AG04450 (cell line): ENCODE data around the gene PDZD7. TPM values are rescaled to one million over a fixed set of nuclear protein-coding genes. Genes with fewer than 3 reads are reported as not detected.

Source experiments
- CTCF ChIA-PET: fragments of 300-600, 350-600 bp; formaldehyde crosslinking; extraction: SDS; loops from one replicate; lab custom pipeline; 2022; ENCODE audit warnings: antibody characterized with exemption, inconsistent platforms; lab: Charles Lee
- POLR2A ChIA-PET: fragments of 350-600 bp; formaldehyde crosslinking; extraction: SDS; loops from one replicate; lab custom pipeline; 2021; ENCODE audit warnings: antibody characterized with exemption, inconsistent platforms; lab: Yijun Ruan, JAX
- DNase-seq: peaks from one replicate; pipeline ENCODE4 v3.0.0-alpha.2; 2011; ENCODE audit warnings: low read depth, low spot score
- H3K27ac ChIP-seq: one replicate; pipeline ENCODE4 v1.5.1; 2012; ENCODE audit warnings: low read depth, low read length, control low read depth
- H3K27me3 ChIP-seq: one replicate; pipeline ENCODE4 v1.6.0; 2012; ENCODE audit warnings: low read length; ENCODE audit not compliant: control insufficient read depth, insufficient read depth
- H3K4me3 ChIP-seq: 2 replicates; pipeline ENCODE4 v1.5.1; 2011; ENCODE audit warnings: mild to moderate bottlenecking, low read depth, low read length, control low read depth
- H3K9me3 ChIP-seq: 2 replicates; pipeline ENCODE4 v1.5.1; 2012; ENCODE audit warnings: low read length; ENCODE audit not compliant: control insufficient read depth, insufficient read depth
- CTCF ChIP-seq: IDR thresholded peaks from 2 replicates; pipeline ENCODE4 v1.5.1; 2011; ENCODE audit warnings: low read depth, low read length, control low read depth, inconsistent platforms
- polyA plus RNA-seq: library from polyadenylated mRNA; depleted of rRNA; stranded (reverse); fragments of >200 nt; gene quantifications from 2 replicates; pipeline ENCODE4 v1.2.3, GENCODE V29; 2011

The PDZD7 gene
- polyA plus RNA-seq, 1 experiment = 0.27 TPM

- DNase-seq = no peak
- Histone ChIP-seq H3K9me3 (no peaks in the 10 kb centered on the region; the same call in 1 of the 2 replicates), H3K27ac (no peak overlapping the region), H3K4me3 (no peak overlapping the region), H3K27me3 (no peaks in the 10 kb centered on the region)
- no peak for TF ChIP-seq CTCF
- POLR2A ChIA-PET = no interaction called here
- CTCF ChIA-PET = interaction anchor here (0.9 to 12.4 kb wide), 5 partner anchors 13 to 146 kb away, joined by 3 to 271 read pairs (median 5); no protein-coding TSS in a partner anchor
Measured at GRCh38 chr10:100995181-100995580, 35.7 kb downstream of the PDZD7 start.

- no peak overlapping the region for H3K27ac ChIP-seq
- ChIA-PET POLR2A (interaction anchor here (1.3 kb wide), 1 partner anchor 82 kb away, joined by 3 read pairs; the partner anchor contains the start of gene SLF2), CTCF (interaction anchor here (0.7 to 12.4 kb wide), 6 partner anchors 8 to 68 kb away, joined by 3 to 271 read pairs (median 4); partner anchors contain the start of gene KAZALD1)
- peak; percentile 75 for TF ChIP-seq CTCF
- DNase-seq = no peak
- H3K9me3 ChIP-seq = no peaks in the 10 kb centered on the region; the same call in 1 of the 2 replicates
- H3K4me3 ChIP-seq = no peak overlapping the region
- H3K27me3 ChIP-seq = no peaks in the 10 kb centered on the region
Measured at GRCh38 chr10:100993986-100994708, 36.8 kb downstream of the PDZD7 start.

- CTCF ChIA-PET = interaction anchor here (5.7 to 12.4 kb wide), 2 partner anchors 8 to 27 kb away, joined by 24 to 271 read pairs; no protein-coding TSS in a partner anchor
- POLR2A ChIA-PET = no interaction called here
Measured at GRCh38 chr10:100989088-100989487, 41.8 kb downstream of the PDZD7 start.

GRCh38 chr10:100988166-100988565 is 42.8 kb downstream of the PDZD7 start:
- no peaks in the 10 kb centered on the region for H3K27me3 ChIP-seq
- CTCF ChIA-PET = interaction anchor here (2.3 to 12.4 kb wide), 3 partner anchors 9 to 28 kb away, joined by 6 to 271 read pairs (median 24); partner anchors contain the start of gene SEMA4G
- POLR2A ChIA-PET = no interaction called here
- H3K9me3 ChIP-seq = no peaks in the 10 kb centered on the region; the same call in 1 of the 2 replicates
- H3K27ac ChIP-seq = no peak overlapping the region
- peak overlapping the region; percentile 97 for H3K4me3 ChIP-seq
- no peak for TF ChIP-seq CTCF
- DNase-seq = no peak

More at GRCh38 chr10:100989088-100989487, 41.8 kb downstream of the PDZD7 start:
- DNase-seq = no peak
- no peak overlapping the region for H3K4me3 ChIP-seq
- no peak for TF ChIP-seq CTCF
- no peaks in the 10 kb centered on the region for H3K27me3 ChIP-seq
- H3K27ac ChIP-seq = no peak overlapping the region
- H3K9me3 ChIP-seq = no peaks in the 10 kb centered on the region; the same call in 1 of the 2 replicates

- POLR2A ChIA-PET = no interaction called here
Measured at GRCh38 chr10:100987685-100988049, 43.3 kb downstream of the PDZD7 start.

More at GRCh38 chr10:100987685-100988049, 43.3 kb downstream of the PDZD7 start:
- no peak for TF ChIP-seq CTCF
- peak overlapping the region; percentile 97 for H3K4me3 ChIP-seq
- no peak overlapping the region for H3K27ac ChIP-seq
- CTCF ChIA-PET = interaction anchor here (1.1 to 12.4 kb wide), 4 partner anchors 10 to 29 kb away, joined by 6 to 271 read pairs (median 16); partner anchors contain the start of gene SEMA4G
- no peaks in the 10 kb centered on the region for H3K27me3 ChIP-seq
- no peak for DNase-seq
- H3K9me3 ChIP-seq = no peaks in the 10 kb centered on the region; the same call in 1 of the 2 replicates
